Progenitor cell of endocrine pancreas (in vitro differentiated cells): ENCODE measurements around the gene POLD1. TPM values are rescaled to one million over a fixed set of nuclear protein-coding genes. Genes with fewer than 3 reads are reported as not detected.

Source experiments
- DNase-seq: peaks from one replicate; pipeline ENCODE4 v3.0.0; 2021; ENCODE audit warnings: low spot score; ENCODE audit not compliant: unreplicated experiment
- H3K27ac Mint-ChIP-seq: 2 replicates; pipeline ENCODE4 v1.8.0; 2021; ENCODE audit warnings: mild to moderate bottlenecking, moderate library complexity, mixed read lengths
- H3K27me3 Mint-ChIP-seq: 2 replicates; pipeline ENCODE4 v1.8.0; 2021; ENCODE audit warnings: mixed read lengths
- H3K36me3 Mint-ChIP-seq: 2 replicates; pipeline ENCODE4 v1.8.0; 2022; ENCODE audit warnings: mixed read lengths; ENCODE audit not compliant: insufficient read depth
- H3K4me1 Mint-ChIP-seq: 2 replicates; pipeline ENCODE4 v1.8.0; 2021; ENCODE audit warnings: low read depth, mixed read lengths
- H3K4me3 Mint-ChIP-seq: 2 replicates; pipeline ENCODE4 v1.8.0; 2021; ENCODE audit warnings: low read depth, mild to moderate bottlenecking, moderate library complexity, mixed read lengths
- H3K9me3 Mint-ChIP-seq: 2 replicates; pipeline ENCODE4 v1.8.0; 2021; ENCODE audit warnings: low read depth, mixed read lengths
- CTCF ChIP-seq: fragments of 200-600 bp; sonication (generic); IDR thresholded peaks from one replicate; pipeline ENCODE4 v1.5.0; 2021; ENCODE audit warnings: antibody characterized with exemption, mild to moderate bottlenecking; ENCODE audit not compliant: unreplicated experiment
- total RNA-seq: library from RNA; stranded (reverse); gene quantifications from 2 replicates; pipeline ENCODE4 v1.2.1, GENCODE V29; 2021

The POLD1 gene
- total RNA-seq, 1 donor from 2014 or later, result 99.5 TPM

- Mint-ChIP-seq H3K4me3 (no peak overlapping the region), H3K36me3 (peaks cover 2% of the 10 kb centered on the region), H3K9me3 (no peaks in the 10 kb centered on the region), H3K4me1 (no peaks in the 10 kb centered on the region), H3K27me3 (peaks cover 5% of the 10 kb centered on the region), H3K27ac (no peak overlapping the region)
- peak; percentile 76 for TF ChIP-seq CTCF
- peak; percentile 55 for DNase-seq
These were observed 26.7 kb upstream of the POLD1 start for GRCh38 chr19:50357178-50358100.

- H3K36me3 Mint-ChIP-seq, result peaks cover 2% of the 10 kb centered on the region
- peaks cover 10% of the 10 kb centered on the region for H3K27me3 Mint-ChIP-seq
- no peaks in the 10 kb centered on the region for H3K4me1 Mint-ChIP-seq
- no peak for TF ChIP-seq CTCF
- no peak overlapping the region for H3K27ac Mint-ChIP-seq
- H3K4me3 Mint-ChIP-seq, result no peak overlapping the region
- H3K9me3 Mint-ChIP-seq, result no peaks in the 10 kb centered on the region
- no peak for DNase-seq
These were observed 25.4 kb upstream of the POLD1 start for GRCh38 chr19:50358483-50359327.

- no peak overlapping the region for H3K4me3 Mint-ChIP-seq
- no peak for TF ChIP-seq CTCF
- no peak overlapping the region for H3K27ac Mint-ChIP-seq
- no peaks in the 10 kb centered on the region for H3K9me3 Mint-ChIP-seq
- DNase-seq, result no peak
- H3K27me3 Mint-ChIP-seq, result peaks cover 10% of the 10 kb centered on the region
- peaks cover 2% of the 10 kb centered on the region for H3K36me3 Mint-ChIP-seq
- H3K4me1 Mint-ChIP-seq, result no peaks in the 10 kb centered on the region
These were observed 24.8 kb upstream of the POLD1 start for GRCh38 chr19:50359328-50359818.

GRCh38 chr19:50361290-50362029 lies 22.7 kb upstream of the POLD1 start:
- H3K36me3 Mint-ChIP-seq, result peaks cover 2% of the 10 kb centered on the region
- H3K27me3 Mint-ChIP-seq, result peaks cover 10% of the 10 kb centered on the region
- no peaks in the 10 kb centered on the region for H3K4me1 Mint-ChIP-seq
- H3K27ac Mint-ChIP-seq, result no peak overlapping the region
- no peak for DNase-seq
- no peaks in the 10 kb centered on the region for H3K9me3 Mint-ChIP-seq
- no peak overlapping the region for H3K4me3 Mint-ChIP-seq
- no peak for TF ChIP-seq CTCF

GRCh38 chr19:50362030-50362412 lies 22.1 kb upstream of the POLD1 start:
- H3K9me3 Mint-ChIP-seq, result no peaks in the 10 kb centered on the region
- peaks cover 10% of the 10 kb centered on the region for H3K27me3 Mint-ChIP-seq
- peaks cover 2% of the 10 kb centered on the region for H3K36me3 Mint-ChIP-seq
- H3K4me1 Mint-ChIP-seq, result no peaks in the 10 kb centered on the region
- no peak for TF ChIP-seq CTCF
- no peak overlapping the region for H3K27ac Mint-ChIP-seq
- no peak overlapping the region for H3K4me3 Mint-ChIP-seq
- DNase-seq, result no peak
